Right lobe of liver (tissue), 6 donors: Measurements from ENCODE around the gene PANK1. TPM values are rescaled to one million over a fixed set of nuclear protein-coding genes. Genes with fewer than 3 reads are reported as not detected.
A peak's percentile ranks its signal among the peaks of the same experiment; 100 is the strongest.

Experiments used
- ATAC-seq, 4 donors: fragments of 200-7000 bp; cut with Tn5 transposase; one replicate each; pipeline ENCODE4 v1.9.1; 2020; ENCODE audit warnings: mild to moderate bottlenecking in 4 of 4, moderate library complexity in 4 of 4
- DNase-seq, 3 donors: peaks; one replicate each; pipeline ENCODE4 v3.0.0-alpha.2; 2020
- H3K27ac ChIP-seq, 3 donors: fragments of 200-600 bp; one replicate each; pipeline ENCODE4 v1.8.0; 2022
- H3K27me3 ChIP-seq, 2 donors: fragments of 200-600 bp; one replicate each; pipeline ENCODE4 v1.8.0; 2022
- H3K36me3 ChIP-seq, 4 donors: fragments of 200-600 bp; sonication (generic) in 1 of 4; one replicate each; pipeline versions ENCODE4 v1.5.1 to v1.8.0; 2017 to 2022; ENCODE audit warnings: control low read depth in 1 of 4
- H3K4me1 ChIP-seq, 4 donors: fragments of 200-600 bp; sonication (generic) in 1 of 4; one replicate each; pipeline versions ENCODE4 v1.5.1 to v1.8.0; 2017 to 2022; ENCODE audit warnings: control low read depth in 1 of 4
- H3K4me3 ChIP-seq, 3 donors: fragments of 200-600 bp; one replicate each; pipeline ENCODE4 v1.8.0; 2022
- H3K9me3 ChIP-seq, 4 donors: fragments of 200-600 bp; sonication (generic) in 1 of 4; one replicate each; pipeline versions ENCODE4 v1.5.1 to v1.8.0; 2017 to 2022; ENCODE audit warnings: control low read depth in 1 of 4
- POLR2A ChIP-seq: fragments of 450-650 bp; IDR thresholded peaks from one replicate; pipeline ENCODE4 v1.6.1; 2017; ENCODE audit warnings: antibody characterized with exemption, mild to moderate bottlenecking
- WGBS: methylation state at CpG from one replicate; pipeline ENCODE4 v1.1.6; 2018; ENCODE audit warnings: low coverage, low lambda C conversion rate; ENCODE audit not compliant: insufficient coverage; ENCODE audit errors: missing lambda C conversion rate; 5-methylcytosine and 5-hydroxymethylcytosine counted together
- intact Hi-C, 2 donors: fragments of 100-400 bp; cut with DNase I; formaldehyde crosslinking; loops; one replicate each; pipeline versions ENCODE4 v1.11.2 to v1.14.1; 2022
- total RNA-seq, 6 experiments: library from RNA; depleted of rRNA in 2 of 6; stranded (reverse); fragments of >200 nt in 2 of 6; fragmentation: NEBNext Ultra II Directional in 3 of 6; extraction: Animal tissue kit (Norgen Biotek cat#: 25700) in 3 of 6; gene quantifications; one replicate each; pipeline versions ENCODE4 v1.1.0 to v1.2.4, GENCODE V29; 2016 to 2023
- TF ChIP-seq, protein P1 (sequence below), 4 donors: fragments of 200-600 bp in 3 of 4; fragments of 450-650 bp in 1 of 4; IDR thresholded peaks; one replicate each; pipeline versions ENCODE4 v1.5.1 to v1.8.0; 2016 to 2022; ENCODE audit warnings: antibody characterized with exemption in 4 of 4, mild to moderate bottlenecking in 2 of 4
- donor health status: DM: no; HTN: yes; CAD: no.
- donor health status: DM: no; HTN: no; CAD: no.
- donor health status: DM: no; HTN: no; CAD: no.
- donor health status: DM: no; HTN: yes; CAD: no.
- donor health status: DM: no; HTN: yes; CAD: no.

Gene PANK1
- total RNA-seq, 6 experiments from 2014 or later, result 13.3 to 71.0 (median 48.6) TPM

DNA sequence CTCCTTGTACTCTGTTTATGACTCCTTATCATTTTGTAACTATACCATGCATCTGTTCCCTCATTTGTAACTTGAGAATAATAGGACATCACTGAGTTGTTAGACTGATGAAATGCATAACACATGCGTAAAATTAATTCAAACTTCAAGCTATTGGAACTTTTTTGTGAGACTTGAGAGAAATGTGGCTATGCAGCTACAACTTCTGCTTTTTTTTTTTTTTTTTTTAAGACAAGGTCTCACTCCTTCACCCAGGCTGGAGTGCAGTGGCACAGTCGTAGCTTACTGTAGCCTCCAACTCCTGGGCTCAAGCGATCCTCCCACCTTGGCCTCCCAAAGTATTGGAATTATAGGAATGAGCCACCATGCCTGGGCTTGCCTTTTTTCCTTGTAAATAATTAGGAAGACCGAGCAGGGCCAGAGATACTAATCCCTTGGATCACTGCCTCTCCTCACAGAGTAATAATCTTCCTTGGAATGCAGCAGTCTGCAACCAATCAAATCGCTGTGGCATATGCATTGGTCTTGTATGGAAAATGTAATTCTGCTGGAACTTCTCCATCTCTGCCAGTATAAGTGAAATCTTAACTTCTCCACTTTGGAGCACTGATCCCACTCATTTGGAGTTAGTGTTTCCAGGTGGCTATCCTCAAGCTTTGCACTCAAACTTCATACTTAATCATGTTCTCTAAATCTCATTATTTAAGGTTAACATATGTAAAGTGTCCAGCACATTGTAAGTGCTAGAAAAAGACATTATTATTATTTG is 2.0 kb upstream of the PANK1 start:
- TF ChIP-seq, protein P1, sequence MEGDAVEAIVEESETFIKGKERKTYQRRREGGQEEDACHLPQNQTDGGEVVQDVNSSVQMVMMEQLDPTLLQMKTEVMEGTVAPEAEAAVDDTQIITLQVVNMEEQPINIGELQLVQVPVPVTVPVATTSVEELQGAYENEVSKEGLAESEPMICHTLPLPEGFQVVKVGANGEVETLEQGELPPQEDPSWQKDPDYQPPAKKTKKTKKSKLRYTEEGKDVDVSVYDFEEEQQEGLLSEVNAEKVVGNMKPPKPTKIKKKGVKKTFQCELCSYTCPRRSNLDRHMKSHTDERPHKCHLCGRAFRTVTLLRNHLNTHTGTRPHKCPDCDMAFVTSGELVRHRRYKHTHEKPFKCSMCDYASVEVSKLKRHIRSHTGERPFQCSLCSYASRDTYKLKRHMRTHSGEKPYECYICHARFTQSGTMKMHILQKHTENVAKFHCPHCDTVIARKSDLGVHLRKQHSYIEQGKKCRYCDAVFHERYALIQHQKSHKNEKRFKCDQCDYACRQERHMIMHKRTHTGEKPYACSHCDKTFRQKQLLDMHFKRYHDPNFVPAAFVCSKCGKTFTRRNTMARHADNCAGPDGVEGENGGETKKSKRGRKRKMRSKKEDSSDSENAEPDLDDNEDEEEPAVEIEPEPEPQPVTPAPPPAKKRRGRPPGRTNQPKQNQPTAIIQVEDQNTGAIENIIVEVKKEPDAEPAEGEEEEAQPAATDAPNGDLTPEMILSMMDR (IDR thresholded peaks at IDR 0.05), result no peak
- TF ChIP-seq POLR2A, result no peak
- no peaks in the 10 kb centered on the region for H3K9me3 ChIP-seq
- H3K4me1 ChIP-seq, result peaks cover 0 to 17% (median 5%) of the 10 kb centered on the region in 4 donors
- H3K36me3 ChIP-seq, result no peaks in the 10 kb centered on the region
- H3K4me3 ChIP-seq, result no peak overlapping the region
- no peak for ATAC-seq
- no peak overlapping the region for H3K27ac ChIP-seq
- intact Hi-C loops, result no loop called here
- DNase-seq, result no peak
- 80% methylated on average over 4 of the region's 5 CpGs for WGBS
- no peaks in the 10 kb centered on the region for H3K27me3 ChIP-seq

DNA sequence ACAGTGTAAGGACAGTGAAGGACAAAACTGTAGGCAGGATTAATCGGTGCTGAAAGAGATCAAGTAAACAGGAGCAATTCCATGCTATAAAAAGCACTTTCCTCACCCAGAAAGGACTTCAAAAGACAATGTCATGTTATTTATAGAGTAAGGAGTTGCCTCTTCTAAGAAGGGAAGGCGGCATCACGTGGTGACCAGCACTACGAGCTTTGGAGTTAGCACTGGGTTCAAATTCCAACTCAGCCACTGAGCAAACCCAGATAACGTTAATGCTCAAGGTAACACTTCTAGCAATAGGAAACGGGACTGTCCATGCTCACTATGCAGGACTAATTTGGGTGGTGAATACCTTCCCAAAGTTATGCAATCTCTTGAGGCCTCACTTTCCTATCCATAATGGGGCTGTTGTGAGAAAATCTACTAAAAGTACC is 715 bp upstream of the PANK1 start:
- no peaks in the 10 kb centered on the region for H3K9me3 ChIP-seq
- H3K4me3 ChIP-seq, result peak overlapping the region; percentile 85 to 89 (median 86)
- H3K27ac ChIP-seq, result peak overlapping the region; percentile 82 to 97 (median 95)
- intact Hi-C loops, result no loop called here
- H3K27me3 ChIP-seq, result no peaks in the 10 kb centered on the region
- ATAC-seq (peak; percentile 14 to 59 (median 22)), DNase-seq (peak; percentile 42 to 80 (median 67))
- no peaks in the 10 kb centered on the region for H3K36me3 ChIP-seq
- TF ChIP-seq, protein P1 (IDR thresholded peaks at IDR 0.05), result no peak
- no peak for TF ChIP-seq POLR2A
- WGBS, result 7% methylated on average over 1 of the region's 6 CpGs
- H3K4me1 ChIP-seq, result peaks cover 0 to 25% (median 5%) of the 10 kb centered on the region in 4 donors

DNA sequence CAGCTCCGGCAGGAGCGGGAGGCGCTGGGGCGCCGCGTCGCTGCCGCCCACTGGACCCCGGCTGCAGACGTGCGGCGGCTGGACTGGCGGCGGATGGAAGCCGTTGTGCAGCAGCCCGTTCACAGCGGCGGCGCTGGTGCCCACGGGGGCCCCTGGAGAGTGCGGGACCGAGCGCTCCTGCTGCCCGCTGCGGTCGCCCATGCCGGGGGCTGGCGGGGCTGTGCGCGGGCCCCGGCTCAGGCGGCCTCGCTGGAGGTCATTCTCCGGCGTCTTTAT is 413 bp downstream of the PANK1 start:
- Histone ChIP-seq H3K27ac (peak overlapping the region; percentile 82 to 97 (median 95)), H3K9me3 (no peaks in the 10 kb centered on the region), H3K36me3 (no peaks in the 10 kb centered on the region), H3K4me1 (peaks cover 0 to 29% (median 5%) of the 10 kb centered on the region in 4 donors), H3K4me3 (peak overlapping the region; percentile 85 to 89 (median 86)), H3K27me3 (no peaks in the 10 kb centered on the region)
- 0% methylated on average over 7 of the region's 35 CpGs for WGBS
- intact Hi-C loops, result no loop called here
- peak in 2 of 3 donors; percentile 51 to 60 for DNase-seq
- TF ChIP-seq, protein P1 (IDR thresholded peaks at IDR 0.05), result no peak
- no peak for TF ChIP-seq POLR2A
- peak; percentile 10 to 42 (median 16) for ATAC-seq

DNA sequence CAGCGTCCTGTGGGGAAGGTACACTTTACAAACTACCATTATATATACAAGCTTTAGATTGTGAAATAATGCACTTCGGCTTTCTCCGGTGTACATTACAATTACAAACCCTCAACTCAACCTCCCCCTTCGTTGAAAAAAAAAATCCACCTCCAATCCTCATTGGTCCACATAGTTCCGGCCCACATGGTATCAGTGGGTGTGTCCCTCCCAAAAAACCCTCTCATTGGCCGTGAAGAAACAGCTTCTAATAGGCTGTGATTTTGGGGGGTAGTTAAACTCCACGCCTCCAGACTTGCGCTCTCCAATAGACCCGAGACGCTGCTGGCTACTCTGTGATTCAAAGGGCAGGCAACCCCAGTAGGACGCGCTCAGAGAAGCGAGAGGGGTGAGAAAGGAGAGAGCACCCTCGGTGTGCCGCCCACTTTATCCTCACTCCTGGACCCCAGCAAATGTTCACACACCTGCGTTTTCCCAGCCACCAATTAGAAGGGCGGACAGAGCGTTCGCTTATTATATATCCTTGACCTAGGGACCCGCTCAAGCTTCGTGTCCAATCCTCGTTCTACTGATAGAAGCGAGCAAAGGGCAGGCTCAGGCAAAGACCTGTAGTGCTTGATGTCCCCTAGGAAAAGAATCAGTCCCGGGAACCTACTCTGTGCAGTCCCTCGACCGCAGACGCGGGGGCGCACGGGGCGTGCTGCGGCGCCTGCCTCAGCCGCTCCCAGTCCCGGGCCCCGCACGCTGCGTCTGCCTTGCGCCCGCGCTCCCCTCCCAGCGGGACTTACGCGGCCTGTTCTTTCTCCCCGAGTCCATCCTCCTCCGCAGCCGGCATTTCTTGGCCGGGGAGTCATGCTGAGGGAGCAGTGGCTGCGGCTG is 991 bp downstream of the PANK1 start:
- intact Hi-C loops, result no loop called here

More for the DNA sequence above, 991 bp downstream of the PANK1 start:
- H3K27ac ChIP-seq, result peak overlapping the region; percentile 82 to 97 (median 95)
- H3K4me3 ChIP-seq, result peak overlapping the region; percentile 85 to 89 (median 86)
- DNase-seq, result peak; percentile 82 to 95 (median 92)
- no peaks in the 10 kb centered on the region for H3K9me3 ChIP-seq
- TF ChIP-seq, protein P1 (IDR thresholded peaks at IDR 0.05), result peak in 1 of 4 donors; percentile 5
- TF ChIP-seq POLR2A, result peak; percentile 98
- peaks cover 0 to 29% (median 8%) of the 10 kb centered on the region in 4 donors for H3K4me1 ChIP-seq
- H3K27me3 ChIP-seq, result no peaks in the 10 kb centered on the region
- peak; percentile 80 to 90 (median 85) for ATAC-seq
- no peaks in the 10 kb centered on the region for H3K36me3 ChIP-seq
- WGBS, result 0% methylated on average over 30 of the region's 49 CpGs
